Neural cell (in vitro differentiated cells): ENCODE results near the gene ITPKB. TPM values are rescaled to one million over a fixed set of nuclear protein-coding genes. Genes with fewer than 3 reads are reported as not detected.

Experiments
- H2AFZ ChIP-seq: fragments of 200-600, 300-800 bp; sonication (generic), shearing (Covaris generic); 2 replicates; pipeline ENCODE4 v1.6.0; 2014; ENCODE audit warnings: low read depth, mild to moderate bottlenecking, antibody characterized with exemption, low read length, moderate library complexity
- H3F3A ChIP-seq: fragments of 200-600 bp; shearing (Covaris generic); 2 replicates; pipeline ENCODE4 v1.6.1; 2016; ENCODE audit warnings: mild to moderate bottlenecking, moderate library complexity, mixed read lengths, antibody characterized with exemption, low read length; ENCODE audit not compliant: insufficient read depth, poor library complexity, severe bottlenecking
- H3K27ac ChIP-seq: fragments of 200-600, 300-800 bp; sonication (generic), shearing (Covaris generic); 2 replicates; pipeline ENCODE4 v1.5.1; 2014; ENCODE audit warnings: mild to moderate bottlenecking, low read length, moderate library complexity
- H3K27me3 ChIP-seq: fragments of 300-800, 200-600 bp; sonication (generic), shearing (Covaris generic); 2 replicates; pipeline ENCODE4 v1.6.0; 2014; ENCODE audit warnings: mild to moderate bottlenecking, low read depth, low read length, moderate library complexity; ENCODE audit not compliant: insufficient read depth
- H3K36me3 ChIP-seq: fragments of 300-800, 200-600 bp; sonication (generic), shearing (Covaris generic); 2 replicates; pipeline ENCODE4 v1.5.1; 2014; ENCODE audit warnings: mild to moderate bottlenecking, antibody characterized with exemption, low read length, moderate library complexity; ENCODE audit not compliant: insufficient read depth
- H3K4me2 ChIP-seq: fragments of 300-800, 200-600 bp; sonication (generic), shearing (Covaris generic); 2 replicates; pipeline ENCODE4 v1.6.0; 2014; ENCODE audit warnings: mild to moderate bottlenecking, low read length
- H3K4me3 ChIP-seq: fragments of 300-800, 200-600 bp; sonication (generic), shearing (Covaris generic); 2 replicates; pipeline ENCODE4 v1.5.1; 2014; ENCODE audit warnings: mild to moderate bottlenecking, low read length, moderate library complexity
- H3K79me2 ChIP-seq: fragments of 200-600 bp; shearing (Covaris generic); replicated peaks from 2 replicates; pipeline ENCODE4 v1.6.0; 2014; ENCODE audit warnings: mild to moderate bottlenecking, low read length, moderate library complexity; ENCODE audit not compliant: insufficient read depth
- H3K9ac ChIP-seq: fragments of 300-800, 200-600 bp; sonication (generic), shearing (Covaris generic); 2 replicates; pipeline ENCODE4 v1.6.1; 2016; ENCODE audit warnings: mild to moderate bottlenecking, low read length, mixed read lengths
- H3K9me2 ChIP-seq: fragments of 200-600 bp; shearing (Covaris generic); 2 replicates; pipeline ENCODE4 v1.6.1; 2016; ENCODE audit warnings: mild to moderate bottlenecking, low read length, mixed read lengths; ENCODE audit not compliant: insufficient read depth
- H3K9me3 ChIP-seq: fragments of 200-600, 300-800 bp; sonication (generic), shearing (Covaris generic); 2 replicates; pipeline ENCODE4 v1.6.1; 2016; ENCODE audit warnings: mild to moderate bottlenecking, mixed run types, low read length, moderate library complexity, mixed read lengths
- H4K20me1 ChIP-seq: fragments of 200-600 bp; shearing (Covaris generic); 2 replicates; pipeline ENCODE4 v1.6.1; 2016; ENCODE audit warnings: mild to moderate bottlenecking, mixed run types; ENCODE audit not compliant: insufficient read depth
- EP300 ChIP-seq: fragments of 450-650 bp; conservative IDR thresholded peaks from 2 replicates; pipeline ENCODE4 v1.6.1; 2014; ENCODE audit warnings: antibody characterized with exemption, mild to moderate bottlenecking, moderate library complexity; ENCODE audit not compliant: poor library complexity, severe bottlenecking
- EZH2 ChIP-seq: fragments of 200-600, 300-800 bp; shearing (Covaris generic), sonication (generic); IDR thresholded peaks from 2 replicates; pipeline ENCODE4 v1.6.1; 2014; ENCODE audit warnings: antibody characterized with exemption, low read length, borderline replicate concordance, mild to moderate bottlenecking; ENCODE audit not compliant: insufficient read depth, poor library complexity, severe bottlenecking
- MXI1 ChIP-seq: fragments of 450-650 bp; conservative IDR thresholded peaks from 2 replicates; pipeline ENCODE4 v1.6.1; 2014; ENCODE audit warnings: antibody characterized with exemption, mild to moderate bottlenecking; ENCODE audit not compliant: poor library complexity, severe bottlenecking
- POLR2AphosphoS5 ChIP-seq: IDR thresholded peaks from 2 replicates; pipeline ENCODE4 v1.6.1; 2012
- RAD21 ChIP-seq: fragments of 450-650 bp; conservative IDR thresholded peaks from 2 replicates; pipeline ENCODE4 v1.6.1; 2014; ENCODE audit warnings: antibody characterized with exemption, mild to moderate bottlenecking, moderate library complexity
- SMC3 ChIP-seq: fragments of 450-650 bp; conservative IDR thresholded peaks from 2 replicates; pipeline ENCODE4 v1.6.1; 2014; ENCODE audit warnings: antibody characterized with exemption, mild to moderate bottlenecking, moderate library complexity; ENCODE audit not compliant: poor library complexity
- TAF1 ChIP-seq: IDR thresholded peaks from 2 replicates; pipeline ENCODE4 v1.6.1; 2012; ENCODE audit warnings: low read depth
- polyA plus RNA-seq: library from polyadenylated mRNA; depleted of rRNA; stranded (reverse); fragments of >200 nt; gene quantifications from 2 replicates; pipeline ENCODE4 v1.2.3, GENCODE V29; 2014
- TF ChIP-seq, protein P1 (sequence below): IDR thresholded peaks from 2 replicates; pipeline ENCODE4 v1.6.1; 2012; ENCODE audit warnings: borderline replicate concordance
- TF ChIP-seq, protein P2 (sequence below): fragments of 450-650 bp; IDR thresholded peaks from 2 replicates; pipeline ENCODE4 v1.5.1; 2014; ENCODE audit warnings: antibody characterized with exemption, mild to moderate bottlenecking, moderate library complexity; ENCODE audit not compliant: poor library complexity, severe bottlenecking

The ITPKB gene
- polyA plus RNA-seq, 1 donor from 2014 or later = 0.19 TPM

DNA sequence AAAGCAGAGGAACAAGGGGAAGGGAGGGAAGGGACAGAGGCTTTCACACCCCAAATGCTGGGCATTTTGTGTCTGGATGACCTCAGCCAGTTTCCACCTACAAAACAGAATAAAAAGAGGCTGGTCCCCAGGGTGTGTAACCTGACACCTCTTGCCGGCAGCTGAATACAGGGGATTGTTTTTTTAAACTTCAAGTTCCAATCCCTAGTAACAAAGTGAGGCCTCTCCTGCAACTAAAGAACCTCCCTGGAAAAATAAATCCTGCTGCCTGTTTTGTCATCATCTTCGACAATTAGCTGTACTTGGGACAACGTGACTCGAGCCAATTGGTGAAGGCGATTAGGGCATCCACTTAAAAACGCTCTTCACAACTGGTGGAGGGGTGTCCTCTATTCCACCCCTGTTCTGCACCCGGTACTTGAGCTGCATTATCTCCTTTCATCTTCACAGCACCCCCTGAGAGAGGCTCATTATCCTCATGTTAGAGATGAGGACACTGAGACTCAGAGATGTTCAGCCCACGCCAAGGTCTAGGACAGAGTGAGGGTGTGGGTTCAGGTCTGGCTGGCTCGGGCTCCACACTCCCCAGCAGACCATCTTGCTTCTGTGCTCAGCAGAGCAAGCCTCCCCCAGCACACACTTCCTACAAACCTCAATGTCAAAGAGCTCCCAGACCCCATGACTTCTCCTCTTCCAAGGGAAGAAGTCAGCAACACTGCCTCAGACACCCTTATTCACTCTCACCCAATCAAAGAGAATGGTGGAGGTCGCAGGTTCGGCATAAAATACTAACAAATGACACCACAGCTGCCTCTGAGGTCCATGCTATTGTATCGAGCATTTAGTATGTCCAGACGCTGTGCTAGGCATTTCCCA, 15.2 kb downstream of the ITPKB start:
- Histone ChIP-seq H3K9me3 (no peaks in the 10 kb centered on the region), H3K27me3 (no peaks in the 10 kb centered on the region), H3K36me3 (no peaks in the 10 kb centered on the region), H3K9me2 (no peaks in the 10 kb centered on the region), H3K4me2 (no peak overlapping the region), H3K27ac (no peak overlapping the region), H4K20me1 (no peaks in the 10 kb centered on the region), H3K9ac (no peak overlapping the region), H3F3A (no peaks in the 10 kb centered on the region), H3K79me2 (no peaks in the 10 kb centered on the region), H2AFZ (no peak overlapping the region), H3K4me3 (no peak overlapping the region)
- TF ChIP-seq SMC3 (no peak), POLR2AphosphoS5 (no peak), TAF1 (no peak), EP300 (no peak), RAD21 (no peak), EZH2 (no peak), MXI1 (no peak)
- TF ChIP-seq, protein P1, sequence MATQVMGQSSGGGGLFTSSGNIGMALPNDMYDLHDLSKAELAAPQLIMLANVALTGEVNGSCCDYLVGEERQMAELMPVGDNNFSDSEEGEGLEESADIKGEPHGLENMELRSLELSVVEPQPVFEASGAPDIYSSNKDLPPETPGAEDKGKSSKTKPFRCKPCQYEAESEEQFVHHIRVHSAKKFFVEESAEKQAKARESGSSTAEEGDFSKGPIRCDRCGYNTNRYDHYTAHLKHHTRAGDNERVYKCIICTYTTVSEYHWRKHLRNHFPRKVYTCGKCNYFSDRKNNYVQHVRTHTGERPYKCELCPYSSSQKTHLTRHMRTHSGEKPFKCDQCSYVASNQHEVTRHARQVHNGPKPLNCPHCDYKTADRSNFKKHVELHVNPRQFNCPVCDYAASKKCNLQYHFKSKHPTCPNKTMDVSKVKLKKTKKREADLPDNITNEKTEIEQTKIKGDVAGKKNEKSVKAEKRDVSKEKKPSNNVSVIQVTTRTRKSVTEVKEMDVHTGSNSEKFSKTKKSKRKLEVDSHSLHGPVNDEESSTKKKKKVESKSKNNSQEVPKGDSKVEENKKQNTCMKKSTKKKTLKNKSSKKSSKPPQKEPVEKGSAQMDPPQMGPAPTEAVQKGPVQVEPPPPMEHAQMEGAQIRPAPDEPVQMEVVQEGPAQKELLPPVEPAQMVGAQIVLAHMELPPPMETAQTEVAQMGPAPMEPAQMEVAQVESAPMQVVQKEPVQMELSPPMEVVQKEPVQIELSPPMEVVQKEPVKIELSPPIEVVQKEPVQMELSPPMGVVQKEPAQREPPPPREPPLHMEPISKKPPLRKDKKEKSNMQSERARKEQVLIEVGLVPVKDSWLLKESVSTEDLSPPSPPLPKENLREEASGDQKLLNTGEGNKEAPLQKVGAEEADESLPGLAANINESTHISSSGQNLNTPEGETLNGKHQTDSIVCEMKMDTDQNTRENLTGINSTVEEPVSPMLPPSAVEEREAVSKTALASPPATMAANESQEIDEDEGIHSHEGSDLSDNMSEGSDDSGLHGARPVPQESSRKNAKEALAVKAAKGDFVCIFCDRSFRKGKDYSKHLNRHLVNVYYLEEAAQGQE = no peak
- TF ChIP-seq, protein P2, sequence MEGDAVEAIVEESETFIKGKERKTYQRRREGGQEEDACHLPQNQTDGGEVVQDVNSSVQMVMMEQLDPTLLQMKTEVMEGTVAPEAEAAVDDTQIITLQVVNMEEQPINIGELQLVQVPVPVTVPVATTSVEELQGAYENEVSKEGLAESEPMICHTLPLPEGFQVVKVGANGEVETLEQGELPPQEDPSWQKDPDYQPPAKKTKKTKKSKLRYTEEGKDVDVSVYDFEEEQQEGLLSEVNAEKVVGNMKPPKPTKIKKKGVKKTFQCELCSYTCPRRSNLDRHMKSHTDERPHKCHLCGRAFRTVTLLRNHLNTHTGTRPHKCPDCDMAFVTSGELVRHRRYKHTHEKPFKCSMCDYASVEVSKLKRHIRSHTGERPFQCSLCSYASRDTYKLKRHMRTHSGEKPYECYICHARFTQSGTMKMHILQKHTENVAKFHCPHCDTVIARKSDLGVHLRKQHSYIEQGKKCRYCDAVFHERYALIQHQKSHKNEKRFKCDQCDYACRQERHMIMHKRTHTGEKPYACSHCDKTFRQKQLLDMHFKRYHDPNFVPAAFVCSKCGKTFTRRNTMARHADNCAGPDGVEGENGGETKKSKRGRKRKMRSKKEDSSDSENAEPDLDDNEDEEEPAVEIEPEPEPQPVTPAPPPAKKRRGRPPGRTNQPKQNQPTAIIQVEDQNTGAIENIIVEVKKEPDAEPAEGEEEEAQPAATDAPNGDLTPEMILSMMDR = no peak

DNA sequence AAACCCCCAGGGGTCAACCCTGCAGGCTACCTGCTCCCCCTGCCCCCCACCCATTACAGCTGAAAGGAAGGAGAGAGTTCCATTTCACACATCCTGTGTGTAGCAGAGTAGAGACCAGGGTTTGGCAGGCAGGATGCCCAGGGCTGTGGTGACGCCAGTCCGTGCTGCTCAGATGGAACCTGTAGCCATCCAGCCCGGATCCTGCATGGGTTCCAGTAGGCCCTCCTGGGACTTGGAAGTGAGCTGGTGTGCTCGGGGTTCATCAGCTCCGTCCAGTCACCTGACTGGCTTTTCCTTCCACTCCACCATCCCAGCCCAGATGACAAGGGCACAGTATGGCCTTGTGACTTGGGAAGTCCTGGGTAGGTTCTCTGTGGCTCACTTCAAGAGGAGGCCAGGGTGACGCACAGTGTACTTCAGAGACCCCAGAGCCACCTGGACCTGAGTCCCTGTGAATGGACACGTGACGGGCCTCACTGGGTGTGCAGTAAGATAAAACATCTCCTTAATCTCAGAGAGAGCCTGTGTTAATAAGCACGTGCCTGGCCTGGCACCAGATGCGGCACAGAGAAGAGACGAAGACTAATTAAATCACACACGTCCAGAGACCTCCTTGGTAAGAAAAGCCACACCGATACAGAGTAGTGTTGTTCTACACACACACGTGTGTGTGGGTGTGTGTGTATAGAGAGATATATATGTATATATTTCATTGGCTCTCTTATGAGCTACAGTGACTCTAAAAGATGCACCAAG, 16.0 kb downstream of the ITPKB start:
- no peak overlapping the region for H3K4me3 ChIP-seq
- H3K9ac ChIP-seq = no peak overlapping the region
- H3K27ac ChIP-seq = no peak overlapping the region
- no peaks in the 10 kb centered on the region for H3F3A ChIP-seq
- H3K9me2 ChIP-seq = no peaks in the 10 kb centered on the region
- H2AFZ ChIP-seq = no peak overlapping the region
- no peaks in the 10 kb centered on the region for H3K27me3 ChIP-seq
- no peaks in the 10 kb centered on the region for H4K20me1 ChIP-seq
- H3K36me3 ChIP-seq = no peaks in the 10 kb centered on the region
- TF ChIP-seq POLR2AphosphoS5 (no peak), TAF1 (no peak), MXI1 (no peak), RAD21 (no peak), EZH2 (no peak), EP300 (no peak), SMC3 (no peak)
- TF ChIP-seq, protein P2 = no peak
- TF ChIP-seq, protein P1 = no peak
- H3K79me2 ChIP-seq = no peaks in the 10 kb centered on the region
- no peaks in the 10 kb centered on the region for H3K9me3 ChIP-seq
- H3K4me2 ChIP-seq = no peak overlapping the region
